BLaER1 (cell line): ENCODE results near the gene WNT6.

Source experiments
- H3K27ac ChIP-seq: shearing (Covaris generic); formaldehyde crosslinking; 2 replicates; pipeline ENCODE4 v1.8.1; 2022
- H3K27me3 ChIP-seq: shearing (Covaris generic); formaldehyde crosslinking; 2 replicates; pipeline ENCODE4 v1.8.1; 2022
- H3K36me3 ChIP-seq: shearing (Covaris generic); formaldehyde crosslinking; 2 replicates; pipeline ENCODE4 v1.8.1; 2022
- H3K4me1 ChIP-seq: shearing (Covaris generic); formaldehyde crosslinking; 2 replicates; pipeline ENCODE4 v1.8.1; 2022
- H3K4me2 ChIP-seq: shearing (Covaris generic); formaldehyde crosslinking; 2 replicates; pipeline ENCODE4 v1.8.1; 2022
- H3K4me3 ChIP-seq: shearing (Covaris generic); formaldehyde crosslinking; 2 replicates; pipeline ENCODE4 v1.8.1; 2022
- H3K9ac ChIP-seq: shearing (Covaris generic); formaldehyde crosslinking; 2 replicates; pipeline ENCODE4 v1.8.1; 2022
- H3K9me3 ChIP-seq: shearing (Covaris generic); formaldehyde crosslinking; 2 replicates; pipeline ENCODE4 v1.8.1; 2022
- H4K20me1 ChIP-seq: shearing (Covaris generic); formaldehyde crosslinking; 2 replicates; pipeline ENCODE4 v1.8.1; 2022
- Cebpa-rat ChIP-seq: shearing (Covaris generic); IDR thresholded peaks from 2 replicates; pipeline ENCODE4 v1.8.1; 2022

WNT6 gene

GRCh38 chr2:218877891-218878290 is 18.3 kb downstream of the WNT6 start:
- Histone ChIP-seq H4K20me1 (peaks cover 74% of the 10 kb centered on the region), H3K4me2 (peak overlapping the region; percentile 64), H3K9me3 (no peaks in the 10 kb centered on the region), H3K4me1 (peaks cover 59% of the 10 kb centered on the region), H3K36me3 (no peaks in the 10 kb centered on the region), H3K27me3 (peaks cover 90% of the 10 kb centered on the region), H3K27ac (no peak overlapping the region), H3K9ac (no peak overlapping the region), H3K4me3 (no peak overlapping the region)
- TF ChIP-seq Cebpa-rat, result no peak

GRCh38 chr2:218878486-218878885 is 18.9 kb downstream of the WNT6 start:
- H3K27me3 ChIP-seq, result peaks cover 88% of the 10 kb centered on the region
- no peaks in the 10 kb centered on the region for H3K36me3 ChIP-seq
- no peak overlapping the region for H3K9ac ChIP-seq
- no peak overlapping the region for H3K4me3 ChIP-seq
- peak overlapping the region; percentile 64; the same call in 1 of the 2 replicates for H3K4me2 ChIP-seq
- no peak for TF ChIP-seq Cebpa-rat
- no peak overlapping the region for H3K27ac ChIP-seq
- no peaks in the 10 kb centered on the region for H3K9me3 ChIP-seq
- peaks cover 63% of the 10 kb centered on the region for H3K4me1 ChIP-seq
- H4K20me1 ChIP-seq, result peaks cover 71% of the 10 kb centered on the region

DNA sequence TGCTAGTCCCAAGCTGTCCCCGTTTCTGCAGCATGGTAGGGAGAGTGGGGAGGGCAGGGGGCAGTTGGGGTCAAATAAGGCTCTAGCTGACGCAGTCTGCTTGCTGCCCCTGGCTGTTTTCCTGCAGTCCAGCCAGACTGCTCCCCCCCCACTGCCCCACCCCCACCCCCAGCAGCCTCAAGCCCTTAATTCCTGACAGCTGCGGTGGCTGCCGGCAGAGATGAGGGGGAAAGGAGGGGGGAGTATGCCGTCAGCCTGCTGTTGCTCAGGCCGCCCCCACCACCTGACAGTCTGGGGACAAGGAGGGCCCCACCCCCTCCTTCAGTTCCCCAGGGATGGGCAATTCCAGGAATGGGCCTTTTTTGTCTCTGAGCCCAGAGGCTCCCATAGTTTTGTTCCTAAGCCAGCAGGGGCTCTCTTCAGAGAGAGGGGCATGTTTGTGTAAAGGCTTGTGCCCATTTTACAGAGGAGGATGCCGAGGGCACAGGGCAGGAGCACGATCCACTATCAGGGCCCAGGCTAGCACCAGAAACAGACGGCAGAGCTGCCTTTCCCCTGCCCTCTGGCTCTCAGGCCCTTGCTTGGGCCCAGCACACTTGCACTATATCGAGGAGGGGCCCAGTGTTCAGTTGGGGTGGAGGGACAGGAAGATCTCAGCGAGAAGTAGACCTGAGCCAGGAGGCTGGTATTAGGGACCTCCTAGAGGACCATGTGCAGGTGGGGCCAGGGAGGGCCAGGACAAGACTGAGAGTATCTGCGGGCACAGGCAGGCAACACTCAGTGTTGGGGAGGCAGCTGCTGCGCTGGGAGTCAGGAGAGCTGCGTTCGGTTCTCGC is 19.5 kb downstream of the WNT6 start:
- Histone ChIP-seq H3K9me3 (no peaks in the 10 kb centered on the region), H4K20me1 (peaks cover 69% of the 10 kb centered on the region), H3K36me3 (no peaks in the 10 kb centered on the region), H3K4me3 (no peak overlapping the region; the same call in 1 of the 2 replicates), H3K4me2 (peak overlapping the region; percentile 85), H3K9ac (no peak overlapping the region), H3K27ac (no peak overlapping the region), H3K4me1 (peaks cover 68% of the 10 kb centered on the region), H3K27me3 (peaks cover 87% of the 10 kb centered on the region)
- TF ChIP-seq Cebpa-rat, result no peak

- Histone ChIP-seq H3K9me3 (no peaks in the 10 kb centered on the region), H3K27ac (no peak overlapping the region), H4K20me1 (peaks cover 63% of the 10 kb centered on the region), H3K4me2 (peak overlapping the region; percentile 85), H3K4me3 (peak overlapping the region; percentile 58), H3K36me3 (no peaks in the 10 kb centered on the region), H3K9ac (no peak overlapping the region), H3K27me3 (peaks cover 87% of the 10 kb centered on the region), H3K4me1 (peaks cover 74% of the 10 kb centered on the region)
- no peak for TF ChIP-seq Cebpa-rat
These were observed 20.1 kb downstream of the WNT6 start for GRCh38 chr2:218879776-218880101.

DNA sequence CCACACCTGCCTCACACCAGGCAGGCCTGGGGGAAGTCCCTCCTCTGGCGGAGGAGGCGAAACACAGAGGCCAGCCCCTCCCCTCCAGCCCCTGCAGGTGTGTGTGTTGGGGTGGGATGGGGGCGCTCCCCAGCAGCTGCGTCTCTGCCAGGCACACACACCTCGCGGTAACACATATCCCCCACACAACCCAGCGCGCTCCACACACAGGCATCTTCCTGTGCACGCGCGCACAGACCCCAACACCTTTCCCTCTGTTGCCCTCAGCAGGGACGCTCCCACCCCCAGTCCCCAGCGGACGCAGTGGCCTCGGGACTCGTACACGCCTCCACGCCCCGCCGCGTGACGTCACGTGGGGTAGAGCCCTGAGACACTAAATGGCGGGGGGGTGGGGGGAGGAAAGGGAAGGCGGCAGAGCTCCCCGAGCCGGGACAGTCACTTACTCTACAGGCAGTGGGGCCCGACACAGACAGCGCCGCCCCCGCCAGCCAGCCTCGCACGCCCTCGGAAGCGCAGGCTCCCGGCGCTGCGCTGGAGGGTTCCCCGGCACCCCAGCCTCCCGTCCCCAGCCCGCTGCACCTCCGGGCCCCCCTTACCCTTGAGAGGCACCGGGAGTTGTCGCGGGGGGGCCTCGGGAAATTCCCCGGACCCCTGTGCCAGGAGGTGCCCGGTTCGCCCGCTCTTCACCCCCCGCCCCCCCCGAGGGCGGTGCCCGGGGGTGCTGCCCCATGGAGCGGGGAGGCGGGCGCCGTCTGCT is 20.7 kb downstream of the WNT6 start, which contains the start of gene WNT10A:
Gene WNT10A, plus strand, starts transcription at position 751 of the 757 bp plus-strand sequence. CDS start 144 bp downstream, outside the sequence.
- Histone ChIP-seq H3K4me1 (peaks cover 80% of the 10 kb centered on the region), H3K27ac (no peak within 1 kb of the TSS), H3K9me3 (no peaks in the 10 kb centered on the region), H4K20me1 (peaks cover 61% of the 10 kb centered on the region), H3K27me3 (peaks cover 87% of the 10 kb centered on the region), H3K9ac (no peak within 1 kb of the TSS), H3K4me2 (peak within 1 kb of the TSS; percentile 85), H3K4me3 (peak within 1 kb of the TSS; percentile 58), H3K36me3 (no peaks in the 10 kb centered on the region)
- no peak for TF ChIP-seq Cebpa-rat

DNA sequence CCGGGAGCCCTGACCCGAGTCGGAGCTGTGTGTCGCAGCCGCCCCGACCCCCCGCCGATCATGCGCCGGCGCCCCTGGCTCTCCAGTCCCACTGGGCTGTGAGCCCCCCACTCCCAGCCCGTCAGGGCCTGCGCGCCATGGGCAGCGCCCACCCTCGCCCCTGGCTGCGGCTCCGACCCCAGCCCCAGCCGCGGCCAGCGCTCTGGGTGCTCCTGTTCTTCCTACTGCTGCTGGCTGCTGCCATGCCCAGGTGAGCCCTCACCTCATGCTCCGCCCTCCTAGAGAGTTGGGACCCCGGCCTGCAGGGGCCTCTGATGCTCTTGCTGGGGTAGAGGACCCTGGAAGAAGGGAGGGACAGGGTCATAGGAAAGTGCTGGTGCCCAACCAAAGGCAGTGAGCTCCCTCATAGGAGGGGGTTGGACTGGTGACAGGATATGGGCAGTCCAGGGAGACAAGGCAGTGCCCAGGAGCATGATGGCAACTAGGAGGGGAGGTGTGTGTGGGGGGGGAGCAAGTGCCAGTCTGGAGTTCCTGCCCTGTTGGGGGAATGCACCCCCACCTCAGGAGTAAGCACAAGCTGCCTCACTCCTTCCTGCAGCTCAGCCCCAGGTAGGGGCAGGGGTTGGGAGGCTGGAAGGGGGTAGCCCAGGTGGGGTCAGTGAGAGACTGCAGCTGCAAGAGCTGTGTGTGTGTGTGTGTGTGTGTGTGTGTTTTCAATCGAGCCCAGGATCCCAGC is 21.4 kb downstream of the WNT6 start:
- TF ChIP-seq Cebpa-rat, result no peak
- H3K27ac ChIP-seq, result no peak overlapping the region
- peaks cover 61% of the 10 kb centered on the region for H4K20me1 ChIP-seq
- peaks cover 86% of the 10 kb centered on the region for H3K27me3 ChIP-seq
- H3K4me3 ChIP-seq, result peak overlapping the region; percentile 58
- H3K4me2 ChIP-seq, result peak overlapping the region; percentile 85
- H3K9me3 ChIP-seq, result no peaks in the 10 kb centered on the region
- no peaks in the 10 kb centered on the region for H3K36me3 ChIP-seq
- no peak overlapping the region for H3K9ac ChIP-seq
- H3K4me1 ChIP-seq, result peaks cover 87% of the 10 kb centered on the region

GRCh38 chr2:218881744-218882460 is 22.3 kb downstream of the WNT6 start:
- Histone ChIP-seq H3K9ac (no peak overlapping the region), H3K4me3 (no peak overlapping the region), H3K4me1 (peaks cover 92% of the 10 kb centered on the region), H3K36me3 (no peaks in the 10 kb centered on the region), H3K9me3 (no peaks in the 10 kb centered on the region), H4K20me1 (peaks cover 59% of the 10 kb centered on the region), H3K27me3 (peaks cover 80% of the 10 kb centered on the region), H3K27ac (no peak overlapping the region), H3K4me2 (peak overlapping the region; percentile 95; the same call in 1 of the 2 replicates)
- TF ChIP-seq Cebpa-rat, result no peak

- Histone ChIP-seq H3K4me3 (no peak overlapping the region), H3K9me3 (no peaks in the 10 kb centered on the region), H3K4me2 (peak overlapping the region; percentile 95), H3K27me3 (peaks cover 79% of the 10 kb centered on the region), H3K36me3 (no peaks in the 10 kb centered on the region), H4K20me1 (peaks cover 53% of the 10 kb centered on the region), H3K27ac (no peak overlapping the region), H3K9ac (no peak overlapping the region), H3K4me1 (peaks cover 92% of the 10 kb centered on the region)
- TF ChIP-seq Cebpa-rat, result no peak
These were observed 22.8 kb downstream of the WNT6 start for GRCh38 chr2:218882461-218882816.

DNA sequence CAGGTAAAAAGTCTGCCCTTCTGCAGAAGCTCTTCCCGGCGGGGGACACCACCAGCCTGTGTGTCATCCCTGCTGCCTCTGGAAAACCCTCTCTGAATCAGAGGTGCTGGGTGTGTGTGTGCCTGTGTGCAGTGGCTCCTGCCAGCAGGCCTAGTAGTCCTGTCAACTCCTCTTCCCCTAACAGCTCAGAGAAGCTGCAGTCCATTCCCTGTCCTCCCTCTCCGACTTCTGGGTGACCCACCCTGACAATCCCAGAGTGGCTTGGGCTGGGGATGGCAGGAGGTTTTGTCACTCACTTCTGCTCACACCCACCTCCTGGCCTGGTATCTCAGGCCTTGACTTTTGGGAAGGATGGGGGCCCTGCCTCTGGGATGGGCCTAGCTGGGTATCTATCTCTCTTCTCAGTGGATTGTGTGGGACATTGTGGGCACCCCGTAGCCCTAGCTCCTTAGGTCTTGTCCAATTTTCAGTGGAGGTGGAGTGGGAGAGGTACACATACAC is 23.3 kb downstream of the WNT6 start:
- Histone ChIP-seq H3K36me3 (no peaks in the 10 kb centered on the region), H3K4me1 (peaks cover 88% of the 10 kb centered on the region), H3K9me3 (no peaks in the 10 kb centered on the region), H4K20me1 (peaks cover 49% of the 10 kb centered on the region), H3K27me3 (peaks cover 74% of the 10 kb centered on the region), H3K27ac (no peak overlapping the region), H3K4me3 (no peak overlapping the region), H3K4me2 (peak overlapping the region; percentile 95), H3K9ac (no peak overlapping the region)
- no peak for TF ChIP-seq Cebpa-rat
